Suprapubic skin (tissue), 4 donors: ENCODE results near the gene USP19.

Source experiments
- CTCF ChIP-seq, 2 donors: fragments of 200-600 bp in 1 of 2; fragments of 450-650 bp in 1 of 2; sonication (generic) in 1 of 2; IDR thresholded peaks; one replicate each; pipeline ENCODE4 v1.5.1; 2016 to 2019; ENCODE audit warnings: antibody characterized with exemption in 2 of 2, mild to moderate bottlenecking in 1 of 2, moderate library complexity in 1 of 2
- EP300 ChIP-seq: sonication (generic); formaldehyde crosslinking; IDR thresholded peaks from one replicate; pipeline ENCODE4 v1.6.1; 2017; ENCODE audit warnings: antibody characterized with exemption
- POLR2A ChIP-seq, 2 donors: fragments of 450-650 bp; IDR thresholded peaks; one replicate each; pipeline ENCODE4 v1.6.1; 2017; ENCODE audit warnings: antibody characterized with exemption in 2 of 2, mild to moderate bottlenecking in 2 of 2, moderate library complexity in 2 of 2
- POLR2AphosphoS5 ChIP-seq, 3 donors: sonication (generic); formaldehyde crosslinking; IDR thresholded peaks; one replicate each; pipeline ENCODE4 v1.6.1; 2017; ENCODE audit warnings: antibody characterized with exemption in 3 of 3

DNA sequence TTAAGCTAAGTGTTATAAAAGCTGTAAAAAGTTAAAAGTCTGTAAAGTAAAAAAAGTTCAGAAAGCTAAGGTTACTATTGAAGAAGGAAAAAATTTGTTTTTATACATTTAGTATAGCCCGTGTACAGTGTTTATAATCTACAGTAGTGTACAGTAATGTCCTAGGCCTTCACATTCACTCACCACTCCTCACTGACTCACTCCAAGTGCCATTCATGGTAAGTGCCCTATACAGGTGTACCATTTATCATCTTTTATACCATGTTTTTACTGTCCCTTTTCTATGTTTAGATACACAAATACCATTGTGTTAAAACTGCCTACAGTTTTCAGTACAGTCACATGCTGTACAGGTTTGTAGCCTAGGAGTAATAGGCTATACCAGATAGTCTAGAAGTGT lies 36.7 kb upstream of the USP19 start:
- TF ChIP-seq CTCF (IDR thresholded peaks at IDR 0.05) = no peak
- no peak for TF ChIP-seq POLR2A (IDR thresholded peaks at IDR 0.05)
- no peak for TF ChIP-seq POLR2AphosphoS5 (IDR thresholded peaks at IDR 0.05)
- TF ChIP-seq EP300 = no peak
